Measurements from ENCODE around the gene FBXO41.

GRCh38 chr2:73290049-73290839 lies 6.0 kb upstream of the FBXO41 start:
- no peak for TF ChIP-seq ZNF157 (tag by site-specific recombination; IDR thresholded peaks at IDR 0.05)
- no peak for TF ChIP-seq ATF2 (tag by site-specific recombination; IDR thresholded peaks at IDR 0.05; ENCODE audit: low read depth)
- no peak for TF ChIP-seq GLI4 (tag by site-specific recombination; IDR thresholded peaks at IDR 0.05)
- no peak for TF ChIP-seq ZNF274 (IDR thresholded peaks at IDR 0.05; ENCODE audit: low read length)
- no peak for TF ChIP-seq ZNF274 (tag by site-specific recombination; IDR thresholded peaks at IDR 0.05; ENCODE audit: borderline replicate concordance)
- no peak for TF ChIP-seq ZNF423 (tag by site-specific recombination; IDR thresholded peaks at IDR 0.05)
- TF ChIP-seq, protein P1, sequence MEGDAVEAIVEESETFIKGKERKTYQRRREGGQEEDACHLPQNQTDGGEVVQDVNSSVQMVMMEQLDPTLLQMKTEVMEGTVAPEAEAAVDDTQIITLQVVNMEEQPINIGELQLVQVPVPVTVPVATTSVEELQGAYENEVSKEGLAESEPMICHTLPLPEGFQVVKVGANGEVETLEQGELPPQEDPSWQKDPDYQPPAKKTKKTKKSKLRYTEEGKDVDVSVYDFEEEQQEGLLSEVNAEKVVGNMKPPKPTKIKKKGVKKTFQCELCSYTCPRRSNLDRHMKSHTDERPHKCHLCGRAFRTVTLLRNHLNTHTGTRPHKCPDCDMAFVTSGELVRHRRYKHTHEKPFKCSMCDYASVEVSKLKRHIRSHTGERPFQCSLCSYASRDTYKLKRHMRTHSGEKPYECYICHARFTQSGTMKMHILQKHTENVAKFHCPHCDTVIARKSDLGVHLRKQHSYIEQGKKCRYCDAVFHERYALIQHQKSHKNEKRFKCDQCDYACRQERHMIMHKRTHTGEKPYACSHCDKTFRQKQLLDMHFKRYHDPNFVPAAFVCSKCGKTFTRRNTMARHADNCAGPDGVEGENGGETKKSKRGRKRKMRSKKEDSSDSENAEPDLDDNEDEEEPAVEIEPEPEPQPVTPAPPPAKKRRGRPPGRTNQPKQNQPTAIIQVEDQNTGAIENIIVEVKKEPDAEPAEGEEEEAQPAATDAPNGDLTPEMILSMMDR (tag by site-specific recombination; IDR thresholded peaks at IDR 0.05) = peak; percentile 49; the same call in 1 of the 2 replicates
- no peak for TF ChIP-seq SP3 (tag by site-specific recombination; IDR thresholded peaks at IDR 0.05)
- no peak for TF ChIP-seq KLF16 (tag by site-specific recombination; IDR thresholded peaks at IDR 0.05)
- no peak for TF ChIP-seq SP2 (tag by site-specific recombination; IDR thresholded peaks at IDR 0.05)
- no peak for TF ChIP-seq ZNF792 (tag by site-specific recombination; IDR thresholded peaks at IDR 0.05)
- TF ChIP-seq ZNF571 (tag by site-specific recombination; IDR thresholded peaks at IDR 0.05) = no peak
- TF ChIP-seq ZNF664 (tag by site-specific recombination; IDR thresholded peaks at IDR 0.05) = no peak
- TF ChIP-seq ZBTB21 (tag by site-specific recombination; IDR thresholded peaks at IDR 0.05) = no peak

Data from HEK293 (cell line).